Vagina (tissue), 2 donors: ENCODE data around the gene JAGN1.

Source experiments
- CTCF ChIP-seq, 3 experiments: fragments of 450-650 bp in 2 of 3; fragments of 200-600 bp in 1 of 3; sonication (generic) in 1 of 3; IDR thresholded peaks; one replicate each; pipeline ENCODE4 v1.5.1; 2017 to 2019; ENCODE audit warnings: antibody characterized with exemption in 3 of 3, mild to moderate bottlenecking in 2 of 3, moderate library complexity in 2 of 3
- POLR2A ChIP-seq, 2 donors: fragments of 450-650 bp; IDR thresholded peaks; one replicate each; pipeline ENCODE4 v1.6.1; 2017; ENCODE audit warnings: antibody characterized with exemption in 2 of 2, mild to moderate bottlenecking in 2 of 2, moderate library complexity in 2 of 2
- POLR2AphosphoS5 ChIP-seq, 2 donors: sonication (generic); formaldehyde crosslinking; IDR thresholded peaks; one replicate each; pipeline ENCODE4 v1.9.0; 2017; ENCODE audit warnings: antibody characterized with exemption in 2 of 2, mild to moderate bottlenecking in 2 of 2, low read depth in 1 of 2; ENCODE audit not compliant: insufficient read depth in 1 of 2

GRCh38 chr3:9899289-9899791 is 8.9 kb downstream of the JAGN1 start:
- TF ChIP-seq CTCF (IDR thresholded peaks at IDR 0.05) (no peak), POLR2A (IDR thresholded peaks at IDR 0.05) (no peak), POLR2AphosphoS5 (IDR thresholded peaks at IDR 0.05; ENCODE audit: insufficient read depth in 1 of 2, low read depth in 1 of 2) (no peak)
